ENCODE results near the gene ACBD6.

GRCh38 chr1:180265201-180265600 is 237.2 kb downstream of the ACBD6 start:
- TF ChIP-seq MAZ (IDR thresholded peaks at IDR 0.05; ENCODE audit: borderline replicate concordance, low read depth, low read length): no peak
- TF ChIP-seq CTCF (conservative IDR thresholded peaks at IDR 0.05; ENCODE audit: low read depth, low read length): no peak
- no peak for TF ChIP-seq NFE2L2 (IDR thresholded peaks at IDR 0.05; ENCODE audit: low read depth, low read length)
- TF ChIP-seq BHLHE40 (IDR thresholded peaks at IDR 0.05; ENCODE audit: low read depth, low read length): no peak
- TF ChIP-seq POLR2A (IDR thresholded peaks at IDR 0.05; ENCODE audit: low read depth, low read length): no peak
- TF ChIP-seq CEBPB (IDR thresholded peaks at IDR 0.05; ENCODE audit: low read depth, low read length): no peak
- TF ChIP-seq SMC3 (IDR thresholded peaks at IDR 0.05; ENCODE audit: low read depth, low read length): no peak
